KMS-11 (cell line): ENCODE results near the gene LRPAP1.

Source experiments
- H2AFZ ChIP-seq: fragments of 200-600 bp; sonication (generic); 2 replicates; pipeline ENCODE4 v1.6.1; 2016; ENCODE audit warnings: antibody characterized with exemption, mixed run types, low read depth
- H3K27ac ChIP-seq: fragments of 200-600 bp; sonication (generic); 2 replicates; pipeline ENCODE4 v1.6.1; 2016; ENCODE audit warnings: mild to moderate bottlenecking, mixed run types
- H3K27me3 ChIP-seq: fragments of 200-600 bp; sonication (generic); 2 replicates; pipeline ENCODE4 v1.6.1; 2017; ENCODE audit warnings: mild to moderate bottlenecking, low read depth, mixed run types, moderate library complexity; ENCODE audit not compliant: insufficient read depth
- H3K36me3 ChIP-seq: fragments of 200-600 bp; sonication (generic); 2 replicates; pipeline ENCODE4 v1.6.1; 2017; ENCODE audit warnings: mild to moderate bottlenecking, mixed run types; ENCODE audit not compliant: insufficient read depth
- H3K4me1 ChIP-seq: fragments of 200-600 bp; sonication (generic); 2 replicates; pipeline ENCODE4 v1.6.1; 2016; ENCODE audit warnings: mild to moderate bottlenecking, low read depth, mixed run types; ENCODE audit not compliant: poor library complexity, severe bottlenecking
- H3K4me2 ChIP-seq: fragments of 200-600 bp; sonication (generic); 2 replicates; pipeline ENCODE4 v1.7.0; 2016; ENCODE audit warnings: mild to moderate bottlenecking, mixed run types
- H3K4me3 ChIP-seq: fragments of 200-600 bp; sonication (generic); IDR thresholded peaks from 2 replicates; pipeline ENCODE4 v1.6.1; 2017; ENCODE audit warnings: low read depth, low read length, mixed read lengths; ENCODE audit not compliant: insufficient read depth
- H3K79me2 ChIP-seq: fragments of 200-600 bp; sonication (generic); 2 replicates; pipeline ENCODE4 v1.6.1; 2016; ENCODE audit warnings: low read depth, mixed run types; ENCODE audit not compliant: insufficient read depth
- H3K9ac ChIP-seq: fragments of 200-600 bp; sonication (generic); 2 replicates; pipeline ENCODE4 v1.6.1; 2016; ENCODE audit warnings: mild to moderate bottlenecking, mixed run types
- H4K20me1 ChIP-seq: fragments of 200-600 bp; sonication (generic); 2 replicates; pipeline ENCODE4 v1.6.1; 2016; ENCODE audit warnings: mild to moderate bottlenecking, mixed run types; ENCODE audit not compliant: insufficient read depth
- TF ChIP-seq, protein P1 (sequence below): fragments of 200-600 bp; sonication (generic); conservative IDR thresholded peaks from 2 replicates; pipeline ENCODE4 v1.6.1; 2017; ENCODE audit warnings: low read depth, mild to moderate bottlenecking, antibody characterized with exemption, low read length, moderate library complexity, mixed read lengths

Gene LRPAP1

DNA sequence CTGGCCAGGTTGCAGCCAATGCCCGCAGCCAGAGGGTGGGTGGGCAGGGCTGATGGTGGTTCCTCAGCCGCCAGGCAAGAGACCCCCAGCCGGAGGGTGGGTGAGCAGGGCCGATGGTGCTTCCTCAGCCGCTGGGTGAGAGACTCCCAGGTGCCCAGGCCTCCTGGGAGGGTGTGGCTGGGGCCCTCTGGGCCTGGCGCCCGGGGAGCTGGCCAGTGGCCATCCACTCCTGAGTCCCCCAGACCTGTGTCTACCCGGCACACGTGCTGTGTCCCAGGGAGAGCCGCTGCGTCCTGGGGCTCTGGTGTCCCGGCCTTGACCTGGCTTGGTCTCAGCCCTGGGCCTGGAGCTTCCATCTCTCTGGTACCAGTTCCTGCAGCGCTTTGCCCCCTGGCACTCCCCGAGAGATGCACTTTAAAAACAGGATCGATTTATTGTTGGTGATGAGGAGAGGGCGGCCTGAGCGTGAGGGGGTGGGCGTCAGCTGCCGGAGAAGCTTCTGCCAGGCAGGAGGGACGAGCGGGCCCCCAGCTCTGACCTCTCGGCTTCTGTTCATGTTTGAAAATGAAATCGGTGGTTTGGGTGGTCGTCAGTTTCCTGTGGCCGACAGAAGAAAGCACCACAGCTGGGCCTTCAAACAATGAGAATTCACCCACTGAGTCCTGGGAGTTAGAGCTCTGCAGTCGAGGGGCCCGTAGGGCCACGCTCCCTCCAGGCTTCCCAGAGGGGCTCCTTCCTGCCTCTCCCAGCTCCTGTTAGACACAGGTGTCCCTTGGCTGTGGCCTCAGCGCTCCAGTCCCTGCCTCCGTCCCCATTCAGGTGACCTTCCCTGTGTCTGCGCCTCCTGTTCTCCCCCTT lies 62.6 kb downstream of the LRPAP1 start:
- H3K9ac ChIP-seq, result no peak overlapping the region
- H3K36me3 ChIP-seq, result no peaks in the 10 kb centered on the region
- H4K20me1 ChIP-seq, result no peaks in the 10 kb centered on the region
- TF ChIP-seq, protein P1, sequence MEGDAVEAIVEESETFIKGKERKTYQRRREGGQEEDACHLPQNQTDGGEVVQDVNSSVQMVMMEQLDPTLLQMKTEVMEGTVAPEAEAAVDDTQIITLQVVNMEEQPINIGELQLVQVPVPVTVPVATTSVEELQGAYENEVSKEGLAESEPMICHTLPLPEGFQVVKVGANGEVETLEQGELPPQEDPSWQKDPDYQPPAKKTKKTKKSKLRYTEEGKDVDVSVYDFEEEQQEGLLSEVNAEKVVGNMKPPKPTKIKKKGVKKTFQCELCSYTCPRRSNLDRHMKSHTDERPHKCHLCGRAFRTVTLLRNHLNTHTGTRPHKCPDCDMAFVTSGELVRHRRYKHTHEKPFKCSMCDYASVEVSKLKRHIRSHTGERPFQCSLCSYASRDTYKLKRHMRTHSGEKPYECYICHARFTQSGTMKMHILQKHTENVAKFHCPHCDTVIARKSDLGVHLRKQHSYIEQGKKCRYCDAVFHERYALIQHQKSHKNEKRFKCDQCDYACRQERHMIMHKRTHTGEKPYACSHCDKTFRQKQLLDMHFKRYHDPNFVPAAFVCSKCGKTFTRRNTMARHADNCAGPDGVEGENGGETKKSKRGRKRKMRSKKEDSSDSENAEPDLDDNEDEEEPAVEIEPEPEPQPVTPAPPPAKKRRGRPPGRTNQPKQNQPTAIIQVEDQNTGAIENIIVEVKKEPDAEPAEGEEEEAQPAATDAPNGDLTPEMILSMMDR, result no peak
- no peak overlapping the region for H3K4me3 ChIP-seq
- no peak overlapping the region for H3K4me2 ChIP-seq
- H3K79me2 ChIP-seq, result no peaks in the 10 kb centered on the region
- no peak overlapping the region for H3K27ac ChIP-seq
- no peak overlapping the region for H2AFZ ChIP-seq
- no peaks in the 10 kb centered on the region for H3K4me1 ChIP-seq
- peaks cover 24% of the 10 kb centered on the region for H3K27me3 ChIP-seq

GRCh38 chr4:3468804-3469203 lies 63.4 kb downstream of the LRPAP1 start:
- Histone ChIP-seq H2AFZ (no peak overlapping the region), H3K36me3 (no peaks in the 10 kb centered on the region), H3K4me1 (no peaks in the 10 kb centered on the region), H3K4me3 (no peak overlapping the region), H4K20me1 (no peaks in the 10 kb centered on the region), H3K9ac (no peak overlapping the region), H3K79me2 (no peaks in the 10 kb centered on the region), H3K27ac (no peak overlapping the region), H3K27me3 (peaks cover 23% of the 10 kb centered on the region), H3K4me2 (no peak overlapping the region)
- TF ChIP-seq, protein P1, result no peak

GRCh38 chr4:3468154-3468553 lies 64.1 kb downstream of the LRPAP1 start:
- Histone ChIP-seq H3K9ac (no peak overlapping the region), H3K4me3 (no peak overlapping the region), H3K79me2 (no peaks in the 10 kb centered on the region), H3K36me3 (no peaks in the 10 kb centered on the region), H3K4me2 (no peak overlapping the region), H3K27ac (no peak overlapping the region), H2AFZ (no peak overlapping the region), H4K20me1 (no peaks in the 10 kb centered on the region), H3K4me1 (no peaks in the 10 kb centered on the region), H3K27me3 (peaks cover 21% of the 10 kb centered on the region)
- TF ChIP-seq, protein P1, result no peak

DNA sequence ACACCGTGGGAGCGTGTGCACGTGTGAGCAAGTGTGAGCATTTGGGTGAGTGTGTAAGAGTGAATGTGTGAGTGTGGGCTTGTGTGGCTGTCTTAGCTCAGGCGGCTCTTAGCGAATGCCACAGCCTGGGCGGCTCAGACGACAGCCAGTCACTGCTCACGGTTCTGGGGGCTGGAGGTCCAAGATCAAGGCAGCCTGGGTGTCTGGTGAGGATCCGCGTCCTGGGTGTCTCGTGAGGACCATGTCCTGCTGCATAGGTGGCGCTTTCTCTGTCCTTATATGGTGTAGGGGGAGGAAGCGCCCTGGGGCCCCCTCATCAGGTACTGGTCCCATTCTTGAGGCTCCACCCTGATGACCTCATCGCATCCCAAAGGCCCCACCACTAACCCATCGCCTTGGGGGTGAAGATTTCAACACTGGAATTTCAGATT lies 64.6 kb downstream of the LRPAP1 start:
- Histone ChIP-seq H3K36me3 (no peaks in the 10 kb centered on the region), H3K27me3 (peaks cover 16% of the 10 kb centered on the region; the same call in 1 of the 2 replicates), H3K9ac (no peak overlapping the region), H2AFZ (no peak overlapping the region), H3K27ac (no peak overlapping the region), H3K79me2 (no peaks in the 10 kb centered on the region), H3K4me2 (no peak overlapping the region), H4K20me1 (no peaks in the 10 kb centered on the region), H3K4me3 (no peak overlapping the region), H3K4me1 (no peaks in the 10 kb centered on the region)
- TF ChIP-seq, protein P1, result no peak
